OCI-LY1 (cell line): ENCODE results near the gene SLC7A7.
"Not testable (repeated sequence)": the region's sequence is repeated elsewhere in the genome, so short reads cannot be mapped to it uniquely, and the experiment has no call there.

Source experiments
- EZH2 ChIP-seq: fragments of 200-600 bp; sonication (generic), shearing (Covaris generic); IDR thresholded peaks from 2 replicates; pipeline ENCODE4 v1.8.0; 2017; ENCODE audit warnings: borderline replicate concordance, mixed run types, mild to moderate bottlenecking, antibody characterized with exemption, low read length, moderate library complexity, mixed read lengths
- TF ChIP-seq, protein P1 (sequence below): fragments of 200-600 bp; sonication (generic), shearing (Covaris generic); IDR thresholded peaks from 2 replicates; pipeline ENCODE4 v1.5.1; 2017; ENCODE audit warnings: mild to moderate bottlenecking, antibody characterized with exemption, low read length, moderate library complexity, mixed read lengths

DNA sequence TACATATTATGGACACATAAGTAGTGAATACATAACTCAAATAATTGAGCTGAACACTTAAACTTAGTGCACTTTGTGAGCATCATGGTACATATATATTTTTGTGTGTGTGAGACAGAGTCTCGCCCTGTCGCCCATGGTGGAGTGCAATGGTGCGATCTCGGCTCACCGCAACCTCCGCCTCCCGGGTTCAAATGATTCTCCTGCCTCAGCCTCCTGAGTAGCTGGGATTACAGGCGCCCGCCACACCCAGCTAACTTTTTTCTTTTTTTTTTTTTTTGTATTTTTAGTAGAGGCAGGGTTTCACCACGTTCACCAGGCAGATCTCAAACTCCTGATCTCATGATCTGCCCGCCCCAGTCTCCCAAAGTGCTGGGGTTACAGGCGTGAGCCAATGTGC lies 36.9 kb upstream of the SLC7A7 start:
- TF ChIP-seq, protein P1, sequence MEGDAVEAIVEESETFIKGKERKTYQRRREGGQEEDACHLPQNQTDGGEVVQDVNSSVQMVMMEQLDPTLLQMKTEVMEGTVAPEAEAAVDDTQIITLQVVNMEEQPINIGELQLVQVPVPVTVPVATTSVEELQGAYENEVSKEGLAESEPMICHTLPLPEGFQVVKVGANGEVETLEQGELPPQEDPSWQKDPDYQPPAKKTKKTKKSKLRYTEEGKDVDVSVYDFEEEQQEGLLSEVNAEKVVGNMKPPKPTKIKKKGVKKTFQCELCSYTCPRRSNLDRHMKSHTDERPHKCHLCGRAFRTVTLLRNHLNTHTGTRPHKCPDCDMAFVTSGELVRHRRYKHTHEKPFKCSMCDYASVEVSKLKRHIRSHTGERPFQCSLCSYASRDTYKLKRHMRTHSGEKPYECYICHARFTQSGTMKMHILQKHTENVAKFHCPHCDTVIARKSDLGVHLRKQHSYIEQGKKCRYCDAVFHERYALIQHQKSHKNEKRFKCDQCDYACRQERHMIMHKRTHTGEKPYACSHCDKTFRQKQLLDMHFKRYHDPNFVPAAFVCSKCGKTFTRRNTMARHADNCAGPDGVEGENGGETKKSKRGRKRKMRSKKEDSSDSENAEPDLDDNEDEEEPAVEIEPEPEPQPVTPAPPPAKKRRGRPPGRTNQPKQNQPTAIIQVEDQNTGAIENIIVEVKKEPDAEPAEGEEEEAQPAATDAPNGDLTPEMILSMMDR = not testable (repeated sequence)
- not testable (repeated sequence) for TF ChIP-seq EZH2
